ENCODE measurements around the gene ULK4.
"Not testable (repeated sequence)": the region's sequence is repeated elsewhere in the genome, so short reads cannot be mapped to it uniquely, and the experiment has no call there.

Gene ULK4

GRCh38 chr3:41679374-41679773 lies 282.5 kb downstream of the ULK4 start:
- no peaks in the 10 kb centered on the region for H3K36me3 ChIP-seq (ENCODE audit: insufficient read depth, low read length)
- peak overlapping the region; percentile 74 for H3K9ac ChIP-seq (ENCODE audit: low read depth, low read length)
- H3K9me3 ChIP-seq (replicated peaks; ENCODE audit: low read length): no peaks in the 10 kb centered on the region
- no peak overlapping the region for H3K4me3 ChIP-seq (ENCODE audit: low read length)
- no peak overlapping the region for H3K4me2 ChIP-seq (ENCODE audit: low read length)
- H3K27me3 ChIP-seq (ENCODE audit: control insufficient read depth, insufficient read depth, low read length): no peaks in the 10 kb centered on the region
- peaks cover 44% of the 10 kb centered on the region for H3K4me1 ChIP-seq (ENCODE audit: control insufficient read depth, insufficient read depth, low read length)

GRCh38 chr3:41675102-41675501 lies 286.8 kb downstream of the ULK4 start:
- H3K9ac ChIP-seq (ENCODE audit: low read depth, low read length); H3K4me2 ChIP-seq (ENCODE audit: low read length); H3K4me3 ChIP-seq (ENCODE audit: low read length); H3K9me3 ChIP-seq (replicated peaks; ENCODE audit: low read length); H3K36me3 ChIP-seq (ENCODE audit: insufficient read depth, low read length); H3K27me3 ChIP-seq (ENCODE audit: control insufficient read depth, insufficient read depth, low read length): not testable (repeated sequence)
- peaks cover 14% of the 10 kb centered on the region for H3K4me1 ChIP-seq (ENCODE audit: control insufficient read depth, insufficient read depth, low read length)

DNA sequence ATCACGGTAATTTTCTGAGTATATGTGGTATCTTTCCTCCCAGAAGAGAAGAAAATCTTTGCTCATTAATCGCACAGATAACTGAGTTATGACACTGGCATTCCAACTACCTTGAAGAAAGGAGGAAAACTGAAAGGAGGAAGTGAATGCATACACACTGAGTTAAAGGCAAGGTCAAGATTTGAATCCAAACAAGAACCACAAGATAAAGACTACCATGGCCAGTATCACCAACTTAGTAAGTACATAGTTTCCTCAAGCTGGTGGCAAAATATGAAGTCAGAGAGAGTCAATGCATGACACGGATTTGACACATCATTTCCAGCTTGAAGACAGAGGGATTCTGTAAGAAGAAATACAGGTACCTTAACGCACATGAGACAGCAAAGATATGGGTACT lies 287.5 kb downstream of the ULK4 start:
- Histone ChIP-seq H3K9me3 (replicated peaks; ENCODE audit: low read length) (no peaks in the 10 kb centered on the region), H3K4me1 (ENCODE audit: control insufficient read depth, insufficient read depth, low read length) (peaks cover 10% of the 10 kb centered on the region), H3K4me2 (ENCODE audit: low read length) (no peak overlapping the region), H3K4me3 (ENCODE audit: low read length) (no peak overlapping the region), H3K36me3 (ENCODE audit: insufficient read depth, low read length) (no peaks in the 10 kb centered on the region), H3K27me3 (ENCODE audit: control insufficient read depth, insufficient read depth, low read length) (no peaks in the 10 kb centered on the region), H3K9ac (ENCODE audit: low read depth, low read length) (no peak overlapping the region)

GRCh38 chr3:41673650-41674049 lies 288.3 kb downstream of the ULK4 start:
- no peak overlapping the region for H3K4me2 ChIP-seq (ENCODE audit: low read length)
- no peaks in the 10 kb centered on the region for H3K9me3 ChIP-seq (replicated peaks; ENCODE audit: low read length)
- H3K4me3 ChIP-seq (ENCODE audit: low read length): no peak overlapping the region

GRCh38 chr3:41668379-41668778 lies 293.5 kb downstream of the ULK4 start:
- no peak overlapping the region for H3K9ac ChIP-seq (ENCODE audit: low read depth, low read length)
- peaks cover 5% of the 10 kb centered on the region for H3K4me1 ChIP-seq (ENCODE audit: control insufficient read depth, insufficient read depth, low read length)
- no peak overlapping the region for H3K4me2 ChIP-seq (ENCODE audit: low read length)
- H3K27me3 ChIP-seq (ENCODE audit: control insufficient read depth, insufficient read depth, low read length): no peaks in the 10 kb centered on the region
- H3K9me3 ChIP-seq (replicated peaks; ENCODE audit: low read length): no peaks in the 10 kb centered on the region
- no peaks in the 10 kb centered on the region for H3K36me3 ChIP-seq (ENCODE audit: insufficient read depth, low read length)
- H3K4me3 ChIP-seq (ENCODE audit: low read length): no peak overlapping the region

More at GRCh38 chr3:41673650-41674049, 288.3 kb downstream of the ULK4 start:
- Histone ChIP-seq H3K36me3 (ENCODE audit: insufficient read depth, low read length) (no peaks in the 10 kb centered on the region), H3K9ac (ENCODE audit: low read depth, low read length) (no peak overlapping the region), H3K4me1 (ENCODE audit: control insufficient read depth, insufficient read depth, low read length) (peaks cover 10% of the 10 kb centered on the region), H3K27me3 (ENCODE audit: control insufficient read depth, insufficient read depth, low read length) (no peaks in the 10 kb centered on the region)

DNA sequence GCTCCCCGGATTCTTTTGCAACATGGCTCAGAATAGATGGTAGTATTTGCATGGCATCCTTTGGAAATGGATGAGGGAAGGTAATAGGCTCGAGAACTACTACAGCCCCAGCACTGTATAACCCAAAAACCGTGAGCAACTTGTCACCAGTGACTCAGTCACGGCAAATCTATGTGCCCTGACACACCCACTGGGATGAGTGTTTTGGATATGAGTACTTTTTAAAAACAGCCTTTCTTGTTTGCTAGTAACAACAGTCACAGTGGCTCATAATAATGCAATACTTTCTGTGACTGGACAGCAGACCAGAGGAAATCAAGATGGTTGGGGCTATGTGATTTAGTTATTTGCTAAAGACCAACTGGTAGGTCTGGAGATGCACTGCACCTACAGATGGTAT lies 299.6 kb downstream of the ULK4 start:
- Histone ChIP-seq H3K4me3 (ENCODE audit: low read length) (no peak overlapping the region), H3K36me3 (ENCODE audit: insufficient read depth, low read length) (no peaks in the 10 kb centered on the region), H3K9ac (ENCODE audit: low read depth, low read length) (no peak overlapping the region), H3K4me1 (ENCODE audit: control insufficient read depth, insufficient read depth, low read length) (peaks cover 6% of the 10 kb centered on the region), H3K4me2 (ENCODE audit: low read length) (no peak overlapping the region), H3K9me3 (replicated peaks; ENCODE audit: low read length) (no peaks in the 10 kb centered on the region), H3K27me3 (ENCODE audit: control insufficient read depth, insufficient read depth, low read length) (no peaks in the 10 kb centered on the region)

- Histone ChIP-seq H3K36me3 (ENCODE audit: insufficient read depth, low read length) (no peaks in the 10 kb centered on the region), H3K9ac (ENCODE audit: low read depth, low read length) (no peak overlapping the region), H3K27me3 (ENCODE audit: control insufficient read depth, insufficient read depth, low read length) (no peaks in the 10 kb centered on the region), H3K4me2 (ENCODE audit: low read length) (no peak overlapping the region), H3K4me1 (ENCODE audit: control insufficient read depth, insufficient read depth, low read length) (peaks cover 6% of the 10 kb centered on the region), H3K4me3 (ENCODE audit: low read length) (no peak overlapping the region), H3K9me3 (replicated peaks; ENCODE audit: low read length) (no peaks in the 10 kb centered on the region)
These were observed 300.1 kb downstream of the ULK4 start for GRCh38 chr3:41661796-41662195.

- H3K36me3 ChIP-seq (ENCODE audit: insufficient read depth, low read length): no peaks in the 10 kb centered on the region
- H3K27me3 ChIP-seq (ENCODE audit: control insufficient read depth, insufficient read depth, low read length): no peaks in the 10 kb centered on the region
- peaks cover 6% of the 10 kb centered on the region for H3K4me1 ChIP-seq (ENCODE audit: control insufficient read depth, insufficient read depth, low read length)
- no peak overlapping the region for H3K9ac ChIP-seq (ENCODE audit: low read depth, low read length)
- H3K4me2 ChIP-seq (ENCODE audit: low read length): no peak overlapping the region
- H3K9me3 ChIP-seq (replicated peaks; ENCODE audit: low read length): no peaks in the 10 kb centered on the region
- H3K4me3 ChIP-seq (ENCODE audit: low read length): no peak overlapping the region
These were observed 301.4 kb downstream of the ULK4 start for GRCh38 chr3:41660510-41660909.

DNA sequence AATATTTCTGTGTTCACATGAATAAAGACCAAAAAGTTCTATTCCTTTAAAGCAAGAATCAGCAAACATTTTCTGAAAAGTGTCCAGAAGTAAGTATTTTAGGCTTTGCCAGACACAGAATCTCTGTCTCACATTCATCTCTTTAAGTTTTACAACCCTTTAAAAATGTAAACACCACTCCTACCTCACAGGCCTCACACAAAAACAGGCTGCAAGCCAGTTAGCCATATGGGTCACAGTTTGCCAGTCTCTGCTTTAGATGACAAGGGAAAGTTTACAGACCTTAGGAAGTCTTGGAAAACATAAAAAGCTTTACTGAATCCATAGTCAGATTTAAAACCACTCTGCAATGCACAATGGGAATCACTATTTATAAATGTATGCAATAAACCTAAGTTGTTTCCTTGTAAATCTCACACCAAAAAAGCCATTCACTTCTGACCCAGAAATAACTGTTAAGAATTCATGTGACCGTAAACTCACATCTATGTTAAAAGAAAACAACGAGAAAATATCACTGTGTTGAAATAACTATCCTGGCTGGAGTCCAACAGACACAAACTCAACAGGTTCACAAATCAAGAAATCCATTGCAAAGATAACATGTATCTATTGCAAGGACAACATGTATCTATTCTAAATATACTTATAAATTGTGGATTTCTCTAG lies 308.2 kb downstream of the ULK4 start:
- Histone ChIP-seq H3K4me1 (ENCODE audit: control insufficient read depth, insufficient read depth, low read length) (peaks cover 6% of the 10 kb centered on the region), H3K9ac (ENCODE audit: low read depth, low read length) (no peak overlapping the region), H3K4me2 (ENCODE audit: low read length) (no peak overlapping the region), H3K27me3 (ENCODE audit: control insufficient read depth, insufficient read depth, low read length) (no peaks in the 10 kb centered on the region), H3K36me3 (ENCODE audit: insufficient read depth, low read length) (no peaks in the 10 kb centered on the region), H3K4me3 (ENCODE audit: low read length) (no peak overlapping the region), H3K9me3 (replicated peaks; ENCODE audit: low read length) (no peaks in the 10 kb centered on the region)

DNA sequence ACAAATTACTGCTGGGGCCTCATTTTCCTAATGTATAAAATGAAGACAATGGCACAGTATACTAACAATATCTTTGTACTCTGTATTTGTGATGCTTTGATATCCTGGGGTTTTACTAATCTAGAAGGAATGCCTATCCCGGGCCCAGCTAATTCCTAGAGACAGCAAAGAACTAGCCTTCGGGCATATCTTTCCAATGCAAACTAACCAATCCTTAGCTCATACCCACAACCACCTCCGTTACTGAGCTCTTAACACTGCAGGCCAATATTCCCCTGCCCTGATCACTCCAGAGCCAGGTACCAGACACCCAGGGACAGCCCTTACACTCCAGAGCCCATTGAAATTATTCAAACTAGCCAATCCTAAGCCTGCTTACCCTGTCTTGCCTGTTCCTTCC lies 309.0 kb downstream of the ULK4 start:
- Histone ChIP-seq H3K9me3 (replicated peaks; ENCODE audit: low read length) (no peaks in the 10 kb centered on the region), H3K36me3 (ENCODE audit: insufficient read depth, low read length) (no peaks in the 10 kb centered on the region), H3K4me2 (ENCODE audit: low read length) (no peak overlapping the region), H3K4me1 (ENCODE audit: control insufficient read depth, insufficient read depth, low read length) (peaks cover 6% of the 10 kb centered on the region), H3K27me3 (ENCODE audit: control insufficient read depth, insufficient read depth, low read length) (no peaks in the 10 kb centered on the region), H3K9ac (ENCODE audit: low read depth, low read length) (no peak overlapping the region), H3K4me3 (ENCODE audit: low read length) (no peak overlapping the region)

DNA sequence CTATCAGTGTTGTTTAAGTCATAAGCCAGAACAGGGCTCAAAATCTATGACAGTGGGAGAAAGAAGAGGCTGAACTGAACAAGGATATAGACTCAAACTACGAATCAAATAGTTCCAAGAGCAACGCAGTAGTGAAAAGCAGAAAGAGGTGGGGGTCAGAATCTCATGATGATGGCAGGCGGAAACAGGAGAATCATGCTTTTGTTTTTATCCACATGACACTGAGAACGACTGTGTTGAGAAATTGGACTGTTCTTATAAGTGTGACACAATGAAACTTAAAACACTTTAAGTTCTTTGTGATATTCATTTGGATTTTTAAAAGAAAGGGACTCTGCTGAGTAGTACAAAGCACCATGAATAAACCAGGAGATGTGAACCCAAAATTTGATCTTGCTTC lies 309.4 kb downstream of the ULK4 start:
- no peak overlapping the region for H3K4me2 ChIP-seq (ENCODE audit: low read length)
- no peaks in the 10 kb centered on the region for H3K27me3 ChIP-seq (ENCODE audit: control insufficient read depth, insufficient read depth, low read length)
- H3K4me1 ChIP-seq (ENCODE audit: control insufficient read depth, insufficient read depth, low read length): peaks cover 6% of the 10 kb centered on the region
- no peaks in the 10 kb centered on the region for H3K36me3 ChIP-seq (ENCODE audit: insufficient read depth, low read length)
- H3K9me3 ChIP-seq (replicated peaks; ENCODE audit: low read length): no peaks in the 10 kb centered on the region
- H3K4me3 ChIP-seq (ENCODE audit: low read length): no peak overlapping the region
- no peak overlapping the region for H3K9ac ChIP-seq (ENCODE audit: low read depth, low read length)

DNA sequence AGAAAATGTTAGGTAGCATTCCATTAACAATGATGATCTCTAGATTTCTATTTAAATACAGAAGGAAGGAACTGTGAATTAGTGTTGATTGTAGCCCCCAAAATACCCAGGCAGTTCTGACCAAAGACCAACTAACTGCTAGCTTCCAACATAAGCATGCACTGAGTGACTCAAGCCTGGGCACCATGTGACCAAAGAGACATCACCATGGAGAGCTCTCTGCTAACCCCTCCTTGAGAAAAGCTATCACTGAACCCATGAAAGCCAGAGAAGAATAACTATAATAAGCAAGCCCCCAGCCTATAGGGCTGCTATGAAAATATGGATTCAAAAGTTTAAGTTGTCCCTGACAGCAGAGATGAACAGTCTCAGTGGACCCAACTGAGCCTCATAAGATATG lies 310.2 kb downstream of the ULK4 start:
- Histone ChIP-seq H3K9me3 (replicated peaks; ENCODE audit: low read length) (no peaks in the 10 kb centered on the region), H3K4me1 (ENCODE audit: control insufficient read depth, insufficient read depth, low read length) (peaks cover 6% of the 10 kb centered on the region), H3K36me3 (ENCODE audit: insufficient read depth, low read length) (no peaks in the 10 kb centered on the region), H3K9ac (ENCODE audit: low read depth, low read length) (no peak overlapping the region), H3K27me3 (ENCODE audit: control insufficient read depth, insufficient read depth, low read length) (no peaks in the 10 kb centered on the region), H3K4me3 (ENCODE audit: low read length) (no peak overlapping the region), H3K4me2 (ENCODE audit: low read length) (no peak overlapping the region)
